DMS79 (cell line): ENCODE data around the gene RAD51C.
"Not testable (repeated sequence)": the region's sequence is repeated elsewhere in the genome, so short reads cannot be mapped to it uniquely, and the experiment has no call there.

Experiments used
- DNase-seq: peaks from one replicate; lab custom pipeline; 2025; lab: John Stamatoyannopoulos, UW

The RAD51C gene

DNA sequence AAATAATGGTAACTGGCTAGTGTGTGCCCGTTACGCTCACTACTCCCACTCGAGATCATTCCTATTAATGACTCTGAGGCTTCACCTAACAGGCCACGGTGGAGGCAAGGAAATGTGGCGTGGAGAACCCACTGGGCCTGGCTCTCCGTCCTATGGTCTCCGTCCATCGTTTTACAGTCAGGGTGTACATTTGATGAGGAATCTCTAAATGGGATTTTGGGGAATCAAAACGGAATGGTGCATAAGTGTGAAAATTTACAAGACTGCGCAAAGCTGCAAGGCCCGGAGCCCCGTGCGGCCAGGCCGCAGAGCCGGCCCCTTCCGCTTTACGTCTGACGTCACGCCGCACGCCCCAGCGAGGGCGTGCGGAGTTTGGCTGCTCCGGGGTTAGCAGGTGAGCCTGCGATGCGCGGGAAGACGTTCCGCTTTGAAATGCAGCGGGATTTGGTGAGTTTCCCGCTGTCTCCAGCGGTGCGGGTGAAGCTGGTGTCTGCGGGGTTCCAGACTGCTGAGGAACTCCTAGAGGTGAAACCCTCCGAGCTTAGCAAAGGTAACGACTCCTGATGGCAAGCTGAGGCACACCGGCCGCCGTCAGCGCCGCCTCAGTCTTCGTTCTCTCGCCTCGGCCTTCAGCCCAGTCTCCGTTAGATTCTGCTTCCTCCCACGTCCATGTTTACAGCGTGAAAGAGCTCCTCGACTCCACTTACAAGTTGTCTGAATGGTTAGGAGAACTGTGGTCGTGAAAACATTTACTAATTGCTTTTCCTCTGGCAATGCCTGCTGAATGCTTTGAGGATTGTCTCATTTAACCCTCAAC is at the start of gene RAD51C:
Gene RAD51C (plus strand): TSS at position 364 of the 817 bp plus-strand sequence. CDS start 42 bp downstream, at position 406.
- peak; percentile 48 for DNase-seq

GRCh38 chr17:58643147-58643546 is 49.3 kb upstream of the RAD51C start:
- no peak for DNase-seq

- DNase-seq = no peak
Measured at GRCh38 chr17:58648236-58648635, 44.2 kb upstream of the RAD51C start.

GRCh38 chr17:58657962-58658803 is 34.2 kb upstream of the RAD51C start:
- not testable (repeated sequence) for DNase-seq

DNA sequence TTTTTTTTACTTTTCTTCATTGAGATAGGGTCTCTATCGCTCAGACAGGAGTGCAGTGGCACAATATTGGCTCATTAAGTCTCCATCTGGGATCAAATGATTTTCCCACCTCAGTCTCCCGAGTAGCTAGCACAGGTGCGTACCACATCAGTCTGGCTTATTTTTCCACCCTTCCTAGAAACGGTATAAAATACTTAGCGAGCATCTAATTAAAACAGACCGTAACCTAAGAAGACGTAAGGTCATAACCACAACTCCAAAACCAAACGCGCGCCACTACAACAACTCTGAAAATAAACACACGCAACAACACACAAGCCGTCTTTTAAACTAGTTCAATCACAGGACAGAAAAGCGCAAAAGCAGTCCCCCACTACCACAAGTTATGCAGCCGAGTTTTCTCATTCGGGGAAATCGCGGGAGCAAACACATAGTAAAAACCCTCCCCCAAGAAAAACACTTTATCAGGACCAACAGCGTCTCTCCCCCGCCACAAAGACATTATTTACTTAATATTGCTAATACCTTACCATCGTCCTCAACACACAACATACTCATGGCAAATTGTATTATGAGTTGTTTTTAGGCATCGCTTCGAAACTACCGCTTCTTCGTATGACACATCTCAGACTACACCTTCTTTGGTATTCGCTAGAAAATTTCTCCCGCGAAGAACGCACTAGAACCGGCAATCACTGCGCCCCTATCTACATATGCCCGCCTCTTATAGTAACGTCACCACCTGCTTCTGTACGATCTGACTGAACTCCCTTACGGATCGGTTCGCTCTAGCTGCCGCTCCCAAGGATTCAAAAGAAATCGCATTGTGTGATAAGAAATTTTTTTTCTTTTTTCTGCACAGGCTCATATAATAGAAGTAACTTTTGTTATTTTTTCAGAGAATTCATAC is 33.3 kb upstream of the RAD51C start:
- DNase-seq = peak; percentile 86

- not testable (repeated sequence) for DNase-seq
Measured at GRCh38 chr17:58659714-58660084, 32.7 kb upstream of the RAD51C start.

DNA sequence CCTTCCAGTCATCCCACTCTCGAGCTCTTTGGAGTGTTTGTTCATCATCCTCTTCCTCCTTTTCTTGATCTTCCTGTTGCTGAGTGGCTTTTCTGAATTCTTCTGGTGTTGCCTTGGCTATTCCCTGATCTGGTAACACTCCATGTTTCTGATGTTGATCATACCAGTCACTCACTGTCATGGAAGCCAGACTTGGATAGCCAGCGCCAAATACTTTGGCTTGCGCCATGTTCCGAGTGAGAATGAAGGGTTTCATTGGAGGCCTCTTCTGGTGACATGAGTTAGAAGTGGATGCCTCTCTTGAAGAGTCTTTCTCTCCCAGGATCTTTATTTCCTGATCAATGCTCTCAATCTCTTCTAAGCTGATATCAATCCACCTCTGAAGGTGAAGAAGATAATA is 31.8 kb upstream of the RAD51C start:
- no peak for DNase-seq

- no peak for DNase-seq
Measured at GRCh38 chr17:58661499-58661898, 30.9 kb upstream of the RAD51C start.

- DNase-seq = no peak
Measured at GRCh38 chr17:58664302-58664701, 28.1 kb upstream of the RAD51C start.

DNA sequence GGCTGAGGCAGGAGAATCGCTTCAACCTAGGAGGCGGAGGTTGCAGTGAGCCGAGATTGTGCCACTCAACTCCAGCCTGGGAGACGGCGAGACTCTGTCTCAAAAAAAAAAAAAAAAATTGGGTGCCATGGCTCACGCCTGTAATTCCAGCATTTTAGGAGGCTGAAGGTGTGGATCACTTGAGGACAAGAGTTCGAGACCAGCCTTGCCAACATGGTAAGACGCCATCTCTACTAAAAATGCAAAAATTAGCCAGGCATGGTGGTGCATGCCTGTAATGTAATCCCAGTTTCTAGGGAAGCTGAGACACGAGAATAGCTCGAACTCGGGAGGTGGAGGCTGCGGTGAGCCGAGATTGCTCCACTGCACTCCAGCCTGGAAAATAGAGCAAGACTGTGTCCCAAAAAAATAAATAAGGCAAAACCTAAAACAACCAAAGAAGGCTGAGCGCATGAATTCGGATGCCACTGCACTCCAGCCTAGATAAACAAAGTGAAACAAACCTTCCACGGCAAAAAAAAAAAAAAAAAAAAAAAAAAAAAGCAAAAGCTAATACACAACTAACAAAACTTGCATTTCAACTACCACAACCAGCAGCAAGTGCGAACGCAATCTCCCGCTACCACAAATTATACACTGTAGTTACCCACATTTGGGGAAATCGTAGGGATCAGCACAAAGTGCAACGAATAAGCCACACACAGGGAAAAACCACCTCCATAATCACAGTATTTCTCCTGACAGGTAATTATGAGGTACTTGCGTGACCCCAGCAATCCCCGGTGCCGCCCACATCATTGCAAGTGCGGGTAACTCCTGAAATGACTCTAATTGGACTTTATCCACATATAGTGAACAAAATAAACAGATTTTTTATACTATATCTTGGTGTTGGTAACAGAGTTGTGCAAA is 26.2 kb upstream of the RAD51C start:
- DNase-seq = no peak

GRCh38 chr17:58666858-58667267 is 25.5 kb upstream of the RAD51C start:
- DNase-seq = no peak

GRCh38 chr17:58667934-58668597 is 24.3 kb upstream of the RAD51C start:
- DNase-seq = no peak

DNA sequence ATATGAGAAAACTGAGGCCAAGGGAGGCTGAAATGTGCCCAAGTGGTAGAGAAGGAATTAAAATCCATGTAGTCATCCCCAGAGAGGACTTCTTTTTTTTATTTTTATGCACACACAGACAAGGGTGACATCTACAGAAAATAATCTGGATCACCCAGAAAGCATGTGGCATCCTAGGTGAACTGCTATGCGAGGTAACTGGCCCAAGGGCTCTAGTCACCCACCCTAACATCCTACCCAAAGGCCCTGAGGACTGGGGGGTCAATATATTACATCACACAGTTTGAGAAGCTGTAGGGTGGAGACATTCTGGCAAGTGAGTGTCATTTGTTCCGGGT is 23.8 kb upstream of the RAD51C start:
- DNase-seq = no peak

DNA sequence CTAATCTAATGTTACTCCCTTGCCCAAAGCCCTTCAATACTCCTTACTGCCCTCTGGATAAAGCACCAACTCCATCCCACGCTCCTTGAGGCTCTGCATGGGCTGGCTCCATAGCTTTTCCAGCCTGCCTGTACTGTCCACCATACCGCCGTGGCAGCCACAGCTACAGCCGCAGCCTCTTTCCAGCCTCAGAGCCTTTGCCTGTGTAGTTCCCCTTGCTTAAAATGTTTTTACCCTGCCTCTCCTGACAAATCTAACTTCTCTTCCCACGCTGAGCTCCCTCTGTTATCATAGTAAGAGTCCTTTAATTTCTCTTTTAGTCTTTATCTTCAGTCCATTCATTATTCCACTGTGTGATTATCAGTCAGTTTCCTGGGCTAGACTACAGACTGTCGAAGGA is 22.5 kb upstream of the RAD51C start:
- DNase-seq = no peak

- no peak for DNase-seq
Measured at GRCh38 chr17:58671969-58672368, 20.4 kb upstream of the RAD51C start.

DNA sequence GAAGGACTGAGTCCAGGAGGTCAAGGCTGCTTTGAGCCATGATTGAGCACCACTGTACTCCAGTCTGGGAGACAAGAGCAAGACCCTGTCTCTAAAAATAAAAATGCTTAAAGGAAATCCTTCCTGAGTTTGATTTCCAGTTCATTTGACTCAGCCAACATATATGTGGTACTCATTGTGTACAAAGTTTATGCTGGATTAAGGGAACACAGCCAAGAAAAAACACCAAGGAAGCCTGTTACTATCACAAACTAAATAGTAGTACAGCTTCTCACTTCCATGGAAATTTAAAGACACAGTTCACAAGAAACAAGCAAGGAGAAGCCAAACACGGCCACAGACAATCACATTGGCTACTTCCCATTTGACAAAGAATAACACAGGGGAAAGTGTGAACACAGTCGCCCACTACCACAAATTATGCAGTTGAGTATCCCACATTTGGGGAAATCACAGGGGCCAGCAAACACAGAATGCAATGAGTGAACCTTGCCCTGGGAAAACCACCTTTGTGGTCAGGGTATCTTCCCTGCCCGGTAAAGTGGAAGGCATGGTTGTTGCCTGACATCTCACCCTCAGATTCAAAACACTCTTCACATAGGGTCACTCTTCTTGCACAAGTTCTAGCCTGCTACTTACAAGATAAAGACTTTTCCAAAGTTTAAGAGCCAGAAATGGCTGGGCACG is 15.1 kb upstream of the RAD51C start:
- no peak for DNase-seq

- not testable (repeated sequence) for DNase-seq
Measured at GRCh38 chr17:58678287-58678686, 14.1 kb upstream of the RAD51C start.

- DNase-seq = no peak
Measured at GRCh38 chr17:58679263-58680037, 13.0 kb upstream of the RAD51C start.

DNA sequence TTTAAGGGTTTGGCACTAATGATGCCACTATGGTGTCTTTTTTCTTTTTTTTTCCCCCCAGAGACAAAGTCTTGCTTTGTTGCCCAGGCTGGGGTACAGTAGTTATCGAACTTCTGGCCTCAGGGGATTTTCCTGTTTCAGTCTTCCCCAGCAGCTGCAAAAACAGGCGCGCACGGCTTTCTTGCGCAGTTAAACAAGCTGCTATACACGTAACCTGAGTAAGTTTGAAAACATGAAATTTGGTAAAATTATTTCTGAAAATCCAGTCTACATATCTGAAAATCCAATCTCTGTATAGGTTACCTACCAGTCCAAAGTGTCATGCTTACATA is 12.4 kb upstream of the RAD51C start:
- no peak for DNase-seq
